Measurements from ENCODE around the gene TMEM9B.

The TMEM9B gene

DNA sequence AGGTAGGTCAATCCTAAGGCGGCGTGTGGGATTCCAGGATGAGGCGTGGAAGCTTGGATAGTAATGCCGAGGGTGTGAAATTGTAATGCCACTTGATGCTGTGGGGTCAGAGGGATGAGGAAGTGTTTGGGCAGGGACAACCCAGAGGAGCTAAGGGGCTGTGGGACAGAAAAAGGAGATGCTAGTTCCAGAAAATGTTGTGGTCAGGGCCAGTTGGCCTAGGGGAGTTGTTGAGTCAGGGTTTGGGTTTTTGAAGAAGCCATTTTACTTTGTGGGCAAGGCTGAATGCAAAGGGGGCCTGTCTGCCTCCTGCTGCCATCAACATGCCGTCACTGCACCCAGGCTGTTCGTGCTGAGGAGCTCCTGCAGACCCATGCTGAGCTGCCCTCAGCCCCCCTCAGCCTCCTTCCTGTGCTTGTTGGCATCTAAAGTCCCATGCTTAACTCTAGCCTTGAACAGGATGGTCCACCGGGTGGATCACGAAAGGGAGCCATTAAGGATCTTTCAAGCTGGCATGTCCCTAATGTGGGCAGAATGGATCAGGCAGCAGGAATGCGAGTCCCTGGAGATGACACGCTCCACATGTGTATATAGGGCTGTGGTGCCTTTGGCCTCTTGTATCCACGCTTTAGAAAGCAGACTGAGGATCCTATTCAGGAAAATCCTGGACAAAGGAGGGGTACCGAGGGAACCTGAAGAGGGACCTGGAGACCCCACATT, 33.6 kb downstream of the TMEM9B start:
- no peak for DNase-seq (ENCODE audit: low read depth in 2 of 2)

DNA sequence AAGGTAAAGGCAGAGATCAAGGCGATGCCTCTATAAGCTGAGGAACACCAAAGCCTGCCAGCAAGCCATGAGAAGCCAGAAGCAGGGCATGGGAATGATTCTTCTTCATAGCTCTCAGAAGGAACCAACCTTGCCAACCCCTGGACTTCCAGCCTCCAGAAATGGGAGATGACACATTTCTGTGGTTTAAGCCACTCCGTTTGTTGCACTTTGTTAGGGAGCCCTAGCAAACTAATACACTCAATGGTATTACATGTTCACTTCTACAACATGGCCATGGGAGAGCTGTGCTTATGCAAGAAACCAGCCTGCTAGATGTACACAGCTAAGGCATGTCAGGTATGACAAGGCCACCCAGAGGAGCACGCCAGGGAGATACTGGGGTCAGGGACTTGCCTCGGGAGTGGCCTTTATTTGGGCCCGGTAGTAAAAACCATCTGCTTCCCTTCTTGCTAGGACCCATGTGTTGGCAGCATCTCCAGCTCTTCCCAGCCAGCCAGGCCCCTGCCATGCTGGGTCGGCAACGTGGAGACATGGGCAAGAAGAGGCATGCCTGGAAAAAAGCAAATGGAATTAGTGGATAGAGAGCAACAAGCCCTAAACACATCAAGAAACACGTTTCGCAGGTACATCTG, 35.1 kb downstream of the TMEM9B start:
- DNase-seq (ENCODE audit: low read depth in 2 of 2) = no peak

DNA sequence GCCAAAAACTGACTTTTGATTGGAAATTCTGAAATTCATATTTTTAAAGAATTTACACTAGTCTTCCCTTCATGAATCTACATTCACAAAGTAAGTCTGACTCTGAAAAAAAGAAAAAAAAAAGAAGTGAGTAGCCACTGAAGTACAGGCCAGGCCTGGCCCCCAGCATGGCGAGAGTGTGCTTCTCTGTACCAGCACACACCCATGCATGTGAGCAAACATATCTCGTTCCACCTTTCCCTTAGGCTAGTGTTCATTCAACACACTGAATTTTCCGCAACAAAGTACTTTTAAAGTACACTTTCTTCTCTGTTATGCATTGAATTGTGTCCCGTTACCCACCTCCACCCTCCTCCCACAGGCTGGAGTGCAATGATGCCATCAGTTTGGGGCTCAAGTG, 36.0 kb downstream of the TMEM9B start:
- DNase-seq (ENCODE audit: low read depth in 2 of 2) = no peak

DNA sequence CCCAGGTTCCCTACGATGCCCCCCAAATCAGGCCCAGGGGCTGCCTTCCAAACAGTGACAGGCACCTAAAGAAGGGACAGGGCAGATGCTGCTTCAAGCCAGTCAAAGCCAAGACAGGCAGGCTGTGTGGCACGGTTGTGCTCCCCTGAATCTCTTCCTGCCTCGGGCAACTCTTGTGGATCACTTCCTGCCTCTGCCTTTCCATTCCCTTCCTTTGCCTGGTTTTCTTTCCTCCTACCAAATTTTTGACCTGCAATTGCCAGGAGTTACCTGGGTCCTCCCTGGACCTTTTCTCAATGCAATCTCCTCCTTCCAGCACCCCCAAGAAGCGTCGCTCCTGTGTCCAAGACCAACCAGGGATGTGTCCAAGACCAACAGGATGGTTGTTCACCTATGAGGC, 37.0 kb downstream of the TMEM9B start:
- no peak for DNase-seq (ENCODE audit: low read depth in 2 of 2)

DNA sequence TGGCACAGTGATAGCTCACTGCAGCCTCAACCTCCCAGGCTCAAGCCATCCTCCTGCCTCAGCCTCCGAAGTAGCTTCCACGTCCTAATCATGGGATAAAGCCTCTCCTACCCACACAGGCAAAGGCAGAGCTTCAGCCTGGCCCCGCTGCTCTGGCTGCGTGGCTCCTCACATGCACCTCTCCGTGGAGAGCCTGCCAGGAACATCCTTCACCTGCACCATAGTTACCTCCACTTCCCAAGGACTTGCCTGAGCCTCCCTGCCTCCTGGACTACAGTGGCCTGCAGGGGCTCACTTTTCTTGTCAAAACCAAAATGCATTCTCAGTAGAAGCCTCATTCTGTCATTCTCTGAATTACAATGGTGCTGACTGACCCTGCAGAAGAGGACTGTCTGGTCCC, 38.0 kb downstream of the TMEM9B start:
- DNase-seq (ENCODE audit: low read depth in 2 of 2) = no peak

DNA sequence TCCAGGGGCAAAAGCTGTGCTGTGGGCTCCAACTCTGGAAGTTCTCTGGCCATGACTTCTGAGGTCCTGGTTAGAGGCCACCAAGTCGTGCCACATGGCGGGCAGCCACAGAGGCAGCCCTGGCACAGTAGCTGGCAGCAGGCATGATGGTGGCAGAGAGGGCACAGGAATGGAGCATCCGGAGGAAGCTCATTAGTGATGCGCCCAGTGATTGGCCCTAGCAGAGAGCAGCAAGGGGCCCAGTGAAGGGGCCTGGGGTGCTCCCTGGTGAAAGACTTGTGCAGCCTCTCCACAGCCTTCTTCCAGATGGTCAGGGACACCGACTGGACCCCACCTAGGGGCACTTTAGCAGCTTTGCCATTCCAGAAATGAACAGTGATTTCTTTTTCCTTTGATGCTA, 38.5 kb downstream of the TMEM9B start:
- no peak for DNase-seq (ENCODE audit: low read depth in 2 of 2)

DNA sequence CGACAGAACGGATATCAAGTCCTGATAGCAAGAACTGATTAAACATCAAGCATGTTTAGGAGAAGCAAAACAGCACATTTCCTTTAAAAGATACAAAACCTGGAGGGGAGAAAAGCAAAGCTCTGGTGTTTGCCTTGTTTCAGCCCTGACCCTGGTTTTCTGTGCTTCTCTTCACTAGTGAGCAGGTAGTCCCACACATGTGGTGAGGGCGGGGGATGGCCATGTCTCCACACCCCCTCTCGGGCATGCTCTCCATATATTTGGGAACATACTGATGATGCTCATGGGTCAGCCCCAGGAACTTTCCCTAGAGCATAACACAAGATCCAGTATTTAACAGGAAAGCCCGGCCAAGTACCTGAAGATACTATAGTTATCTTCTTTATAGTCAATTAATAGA, 41.6 kb downstream of the TMEM9B start:
- no peak for DNase-seq (ENCODE audit: low read depth in 2 of 2)

DNA sequence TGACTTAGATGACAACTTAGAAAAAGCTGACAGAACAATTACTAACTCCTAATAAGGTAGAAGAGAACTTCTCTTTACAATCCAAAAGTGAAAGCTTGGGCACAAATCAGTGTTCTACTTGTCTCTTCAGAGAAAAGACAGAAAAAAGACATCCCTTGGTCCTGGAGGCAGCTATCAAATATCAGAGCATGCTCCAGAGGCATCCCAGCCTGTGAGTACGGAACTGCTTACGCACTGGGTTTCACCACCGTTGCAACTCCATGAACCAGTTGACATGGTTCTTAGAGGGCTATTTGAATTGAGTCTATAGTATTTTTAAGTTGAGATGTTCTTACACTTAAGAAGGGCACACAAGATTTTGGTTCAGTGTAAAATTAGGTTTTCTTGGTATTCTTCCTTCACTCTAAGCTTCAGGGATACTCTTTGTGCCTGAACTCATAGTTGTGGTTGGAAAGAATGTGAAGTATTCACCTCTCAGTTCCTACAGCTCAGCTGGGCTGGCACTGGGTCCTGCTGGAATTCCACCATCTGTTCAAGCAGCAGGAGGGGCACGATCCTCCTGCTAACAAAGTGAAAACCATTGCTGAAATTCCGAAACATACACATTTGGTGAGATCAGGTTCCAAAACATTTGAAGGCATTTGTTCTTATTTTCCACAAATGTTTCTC, 47.0 kb downstream of the TMEM9B start:
- no peak for DNase-seq (ENCODE audit: low read depth in 2 of 2)

DNA sequence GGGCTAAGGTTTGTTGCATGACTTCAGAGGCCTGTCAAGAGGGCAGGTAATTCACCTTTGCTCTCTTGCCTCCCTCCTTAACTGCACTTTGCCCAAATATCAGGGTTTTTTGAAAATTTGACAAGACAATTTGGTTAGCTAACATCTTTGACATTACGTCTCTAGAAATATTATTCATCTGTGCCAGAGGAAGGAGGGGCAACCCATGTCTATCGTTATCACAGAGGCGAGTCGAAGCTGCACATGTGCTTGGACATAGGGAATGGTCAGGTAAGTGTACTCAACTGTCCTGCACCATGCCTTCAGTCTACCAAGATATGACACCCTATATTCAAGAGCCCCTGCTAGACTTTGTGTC, 49.6 kb downstream of the TMEM9B start:
- DNase-seq (ENCODE audit: low read depth in 2 of 2) = no peak

DNA sequence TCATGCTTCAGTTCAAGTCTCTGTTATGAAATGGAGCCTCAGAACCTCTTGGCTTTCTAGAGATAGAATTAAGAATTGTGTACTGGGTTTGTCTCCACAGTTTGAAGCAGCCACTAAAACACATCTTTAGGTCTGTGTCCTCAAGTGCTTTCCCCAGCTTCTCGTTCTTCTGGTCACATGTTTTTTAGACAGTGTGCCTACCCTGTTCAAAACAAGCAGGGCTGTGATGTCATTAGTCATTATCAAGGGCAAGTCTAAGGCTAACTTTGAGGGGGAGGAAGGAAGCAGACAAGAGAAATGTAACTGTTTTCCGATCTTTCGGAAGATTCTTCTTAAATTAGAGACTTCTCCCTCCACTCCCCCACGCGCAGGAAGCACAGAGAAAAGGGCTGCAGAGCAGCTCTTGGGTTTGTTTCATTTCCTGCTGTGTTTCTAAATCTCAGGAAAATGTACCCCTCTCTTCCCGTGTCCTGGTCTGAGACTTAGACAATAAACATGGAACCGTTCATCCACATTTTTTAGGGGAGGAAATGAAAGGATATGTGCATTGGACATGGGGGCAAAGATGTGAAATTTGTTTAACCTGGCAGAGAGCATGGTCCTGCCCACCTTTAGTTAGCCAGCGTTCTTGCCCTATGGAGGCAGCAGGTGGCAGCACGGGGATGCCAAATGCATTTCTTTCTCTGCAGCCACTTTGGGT, 50.1 kb downstream of the TMEM9B start:
- peak; percentile 11 to 39 for DNase-seq (ENCODE audit: low read depth in 2 of 2)

DNA sequence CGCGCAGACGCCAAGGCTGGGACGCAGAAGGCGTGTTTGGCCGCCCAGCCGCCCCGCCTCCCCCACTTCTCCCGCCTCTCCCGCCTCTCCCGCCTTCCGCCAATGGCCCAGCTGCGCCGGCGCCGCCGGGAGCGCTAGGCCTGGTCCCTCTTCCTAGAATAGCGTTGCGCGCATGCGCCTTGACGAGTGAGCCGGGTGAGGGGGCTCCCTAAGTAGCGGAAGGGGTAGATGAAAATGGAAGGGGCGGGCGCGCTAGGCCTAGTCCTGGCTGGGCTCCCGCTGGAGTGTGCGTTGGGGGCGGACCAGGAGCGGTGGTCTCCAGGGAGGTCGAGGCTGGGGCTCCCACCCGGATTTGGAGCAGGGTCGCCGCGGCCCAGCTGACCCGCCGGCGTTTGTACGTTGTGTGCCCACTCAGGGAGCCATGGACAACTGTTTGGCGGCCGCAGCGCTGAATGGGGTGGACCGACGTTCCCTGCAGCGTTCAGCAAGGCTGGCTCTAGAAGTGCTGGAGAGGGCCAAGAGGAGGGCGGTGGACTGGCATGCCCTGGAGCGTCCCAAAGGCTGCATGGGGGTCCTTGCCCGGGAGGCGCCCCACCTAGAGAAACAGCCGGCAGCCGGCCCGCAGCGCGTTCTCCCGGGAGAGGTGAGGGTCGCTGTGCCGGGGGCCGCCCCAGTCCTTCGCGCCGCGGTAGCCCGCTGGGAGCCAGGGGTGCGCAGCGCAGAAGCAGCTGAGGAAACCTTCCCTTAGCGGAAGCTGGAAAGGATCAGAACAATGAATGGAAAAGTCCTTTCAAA, 53.0 kb downstream of the TMEM9B start, which contains the start of gene AKIP1:
Gene AKIP1 (plus strand): TSS at position 161 of the 795 bp plus-strand sequence. CDS start 261 bp downstream, at position 422.
- DNase-seq (ENCODE audit: low read depth in 2 of 2) = peak; percentile 67 to 78

DNA sequence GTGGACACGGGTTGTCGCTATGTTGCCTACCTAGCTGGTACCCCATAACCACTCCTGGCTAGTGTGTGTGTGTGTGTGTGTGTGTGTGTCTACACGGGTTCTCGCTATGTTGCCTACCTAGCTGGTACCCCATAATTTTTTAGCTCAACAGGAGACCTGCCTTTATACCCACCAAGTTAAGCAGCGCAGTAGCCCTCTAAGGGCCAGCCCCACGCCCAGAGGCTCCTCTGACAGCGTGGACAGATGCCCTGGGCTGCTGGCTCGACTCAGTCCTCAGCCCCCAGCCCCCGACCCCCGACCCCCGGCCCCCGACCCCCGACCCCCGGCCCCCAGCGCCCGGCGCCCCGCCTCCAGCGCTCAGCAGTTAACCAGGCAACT, 53.6 kb downstream of the TMEM9B start:
- no peak for DNase-seq (ENCODE audit: low read depth in 2 of 2)

DNA sequence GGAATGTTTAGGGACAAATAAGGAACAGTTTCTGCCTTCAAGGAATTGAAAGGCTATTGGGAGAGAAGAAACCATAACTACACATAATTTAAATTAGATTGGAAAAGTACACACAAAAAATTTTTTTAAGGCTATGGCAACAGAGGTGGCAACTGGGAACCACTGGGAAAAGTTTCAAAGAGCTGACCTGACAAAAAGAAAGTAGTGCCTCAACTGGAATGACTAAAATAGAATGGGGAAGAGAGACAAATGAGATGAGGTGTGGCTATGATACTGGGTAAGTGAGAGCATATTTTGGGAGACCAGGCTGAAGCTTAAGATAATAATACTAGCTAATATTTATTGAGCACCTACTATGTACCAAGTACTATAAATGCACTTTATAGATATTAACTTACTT, 56.1 kb downstream of the TMEM9B start:
- DNase-seq (ENCODE audit: low read depth in 2 of 2) = no peak

DNA sequence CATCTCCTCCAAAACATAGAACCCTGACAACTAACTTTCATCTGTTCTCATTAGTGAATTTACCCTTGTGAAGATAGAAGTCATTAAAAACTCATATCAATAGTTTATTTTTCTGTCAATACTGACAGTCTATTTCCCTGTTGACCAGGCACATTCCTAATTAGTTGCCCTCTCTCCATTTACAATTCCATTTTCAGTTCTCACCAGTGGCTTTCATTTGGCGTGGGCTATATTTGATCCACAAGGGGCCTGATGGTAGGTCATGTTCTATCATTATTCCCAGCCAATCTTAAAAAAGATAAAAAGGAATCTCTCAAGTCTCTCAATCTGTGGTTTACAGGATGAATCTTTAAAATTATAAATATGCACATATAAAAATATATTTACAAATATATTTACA, 57.1 kb downstream of the TMEM9B start:
- DNase-seq (ENCODE audit: low read depth in 2 of 2) = no peak

DNA sequence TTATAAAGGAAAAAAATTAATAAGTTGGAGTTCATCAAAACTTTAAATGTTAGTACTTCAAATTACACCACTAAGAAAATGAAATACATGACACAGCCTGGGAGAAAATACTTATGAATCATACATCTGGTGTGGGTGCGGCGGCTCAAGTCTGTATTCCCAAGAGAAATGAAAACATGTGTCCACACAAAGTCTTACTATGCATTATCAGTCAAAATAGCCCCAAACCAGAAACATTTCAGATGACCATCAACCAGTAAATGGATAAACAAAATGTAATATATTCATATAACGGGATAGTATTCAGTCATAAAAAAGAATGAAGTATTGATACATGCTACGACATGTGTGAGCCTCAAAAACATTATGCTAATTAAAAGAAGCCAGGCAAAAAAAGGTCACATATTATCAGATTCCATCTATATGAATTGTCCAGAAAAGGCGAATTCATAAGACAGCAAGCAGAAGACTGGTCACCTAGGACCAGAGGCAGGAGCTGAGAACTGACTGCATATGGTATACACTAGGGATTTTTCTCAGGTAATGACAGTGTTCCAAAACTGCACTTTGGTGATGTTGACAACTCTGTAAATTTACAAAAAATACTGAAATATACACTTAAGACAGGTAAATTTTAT, 58.6 kb downstream of the TMEM9B start:
- DNase-seq (ENCODE audit: low read depth in 2 of 2) = no peak

DNA sequence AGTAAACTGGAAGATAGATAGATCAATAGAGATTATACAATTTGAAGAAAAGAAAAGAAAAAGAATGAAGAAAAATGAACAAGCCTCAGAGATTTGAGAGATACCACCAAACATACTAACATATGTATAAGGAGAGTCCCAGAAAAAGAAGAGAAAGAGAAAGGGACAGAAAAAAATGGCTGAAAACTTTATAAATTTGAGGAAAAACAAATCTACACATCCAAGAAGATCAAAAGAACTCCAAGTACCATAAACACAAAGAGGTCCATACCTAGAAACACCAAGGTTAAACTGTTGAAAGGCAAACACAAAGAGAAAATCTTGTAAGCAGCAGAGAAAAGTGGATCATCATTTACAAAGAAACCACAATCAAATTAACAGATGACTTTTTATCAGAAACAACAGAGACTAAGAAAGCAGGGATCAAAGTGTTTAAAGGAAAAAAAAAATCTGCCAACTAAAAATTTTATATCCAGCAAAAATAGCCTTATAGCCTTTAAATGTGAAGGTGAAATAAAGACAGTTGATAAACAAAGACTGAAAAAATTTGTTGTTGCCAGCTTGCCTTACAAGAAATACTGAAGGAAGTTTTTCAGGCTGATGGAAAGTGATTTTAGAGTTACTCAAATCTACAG, 65.0 kb downstream of the TMEM9B start:
- no peak for DNase-seq (ENCODE audit: low read depth in 2 of 2)
